ENCODE results near the gene ZMIZ1. TPM values are rescaled to one million over a fixed set of nuclear protein-coding genes. Genes with fewer than 3 reads are reported as not detected.
A peak's percentile ranks its signal among the peaks of the same experiment; 100 is the strongest.

The ZMIZ1 gene, protein sequence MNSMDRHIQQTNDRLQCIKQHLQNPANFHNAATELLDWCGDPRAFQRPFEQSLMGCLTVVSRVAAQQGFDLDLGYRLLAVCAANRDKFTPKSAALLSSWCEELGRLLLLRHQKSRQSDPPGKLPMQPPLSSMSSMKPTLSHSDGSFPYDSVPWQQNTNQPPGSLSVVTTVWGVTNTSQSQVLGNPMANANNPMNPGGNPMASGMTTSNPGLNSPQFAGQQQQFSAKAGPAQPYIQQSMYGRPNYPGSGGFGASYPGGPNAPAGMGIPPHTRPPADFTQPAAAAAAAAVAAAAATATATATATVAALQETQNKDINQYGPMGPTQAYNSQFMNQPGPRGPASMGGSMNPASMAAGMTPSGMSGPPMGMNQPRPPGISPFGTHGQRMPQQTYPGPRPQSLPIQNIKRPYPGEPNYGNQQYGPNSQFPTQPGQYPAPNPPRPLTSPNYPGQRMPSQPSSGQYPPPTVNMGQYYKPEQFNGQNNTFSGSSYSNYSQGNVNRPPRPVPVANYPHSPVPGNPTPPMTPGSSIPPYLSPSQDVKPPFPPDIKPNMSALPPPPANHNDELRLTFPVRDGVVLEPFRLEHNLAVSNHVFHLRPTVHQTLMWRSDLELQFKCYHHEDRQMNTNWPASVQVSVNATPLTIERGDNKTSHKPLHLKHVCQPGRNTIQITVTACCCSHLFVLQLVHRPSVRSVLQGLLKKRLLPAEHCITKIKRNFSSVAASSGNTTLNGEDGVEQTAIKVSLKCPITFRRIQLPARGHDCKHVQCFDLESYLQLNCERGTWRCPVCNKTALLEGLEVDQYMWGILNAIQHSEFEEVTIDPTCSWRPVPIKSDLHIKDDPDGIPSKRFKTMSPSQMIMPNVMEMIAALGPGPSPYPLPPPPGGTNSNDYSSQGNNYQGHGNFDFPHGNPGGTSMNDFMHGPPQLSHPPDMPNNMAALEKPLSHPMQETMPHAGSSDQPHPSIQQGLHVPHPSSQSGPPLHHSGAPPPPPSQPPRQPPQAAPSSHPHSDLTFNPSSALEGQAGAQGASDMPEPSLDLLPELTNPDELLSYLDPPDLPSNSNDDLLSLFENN
- total RNA-seq = 10 to 100 TPM; 32.9 to 82.6 TPM

DNA sequence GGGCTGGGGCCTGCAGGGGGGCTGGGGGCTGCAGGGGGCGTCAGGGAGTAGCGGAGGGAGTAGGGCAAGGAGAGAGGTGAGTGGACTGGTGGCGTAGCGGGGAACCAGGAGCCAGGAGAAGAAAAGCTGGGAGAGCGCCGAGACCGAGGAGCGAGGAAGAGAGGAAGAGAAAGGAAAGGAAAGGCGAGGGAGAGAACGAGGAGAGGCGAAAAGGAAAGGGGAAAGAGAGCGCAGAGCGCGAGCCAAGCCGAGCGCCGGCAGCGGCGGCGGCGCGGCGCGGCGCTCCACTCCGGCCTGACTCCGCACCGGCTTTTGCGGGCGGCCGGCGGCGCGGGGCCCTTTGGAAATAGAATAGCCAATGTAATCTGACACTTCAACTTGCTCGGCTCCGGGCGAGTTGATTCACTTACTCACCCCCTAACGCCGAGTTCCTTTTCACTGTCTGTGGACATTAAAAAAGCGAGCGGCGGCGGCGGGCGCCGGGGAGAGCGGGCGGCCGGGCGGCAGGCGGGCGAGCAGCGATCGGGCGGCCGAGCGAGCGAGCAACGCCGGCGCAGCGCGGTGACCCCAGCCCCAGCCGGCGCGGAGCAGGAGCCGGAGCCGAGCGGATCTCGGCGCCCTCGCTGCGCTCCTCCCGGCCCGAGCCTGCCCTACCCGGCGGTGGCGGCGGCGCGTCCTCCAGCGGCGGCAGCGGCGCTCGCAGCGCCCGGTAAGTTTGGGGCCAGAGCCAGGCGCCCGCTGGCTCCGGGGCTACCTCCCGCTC, at the start of gene ZMIZ1:
ZMIZ1 (plus strand) TSS at position 405 of the 763 bp plus-strand sequence. CDS start 132,667 bp downstream, outside the sequence.
- Mint-ChIP-seq H3K9me3 (no peaks in the 10 kb centered on the region), H3K27ac (peak within 1 kb of the TSS; percentile 82), H3K36me3 (ENCODE audit: low read depth) (peaks cover 10% of the 10 kb centered on the region), H3K4me1 (peaks cover 24% of the 10 kb centered on the region), H3K4me3 (peak within 1 kb of the TSS; percentile 87), H3K27me3 (no peaks in the 10 kb centered on the region)
- ATAC-seq (replicated peaks) = peak; percentile 41

DNA sequence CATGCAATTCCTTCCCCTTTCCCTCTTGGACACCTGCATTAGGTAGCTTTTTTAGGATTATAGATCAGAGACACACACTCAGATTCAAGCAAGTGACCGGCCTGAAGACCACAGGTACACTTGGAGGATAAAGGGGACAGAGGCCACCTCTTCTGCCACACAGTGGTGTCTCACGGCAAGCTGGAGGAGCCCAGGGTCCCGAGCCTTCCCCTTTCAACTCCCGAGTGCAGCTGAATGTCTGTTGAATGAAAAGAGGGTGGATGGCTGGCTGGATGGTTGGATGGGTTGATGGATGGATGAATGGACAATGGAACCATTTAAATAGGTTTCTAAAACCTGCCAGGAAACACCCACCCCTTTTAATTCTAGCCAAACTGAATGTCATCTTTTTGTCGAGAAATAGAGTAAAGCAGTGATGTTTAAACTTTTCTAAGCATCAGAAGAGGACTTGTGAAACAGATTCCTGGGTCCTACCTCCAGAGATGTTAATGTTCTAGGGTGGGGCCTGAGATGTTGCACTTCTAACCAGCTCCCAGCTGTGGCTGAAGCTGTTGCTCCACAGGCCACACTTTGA, 49.2 kb upstream of the ZMIZ1 start:
- Mint-ChIP-seq H3K27ac (no peak overlapping the region), H3K27me3 (no peaks in the 10 kb centered on the region), H3K4me1 (peaks cover 7% of the 10 kb centered on the region), H3K36me3 (ENCODE audit: low read depth) (no peaks in the 10 kb centered on the region), H3K4me3 (no peak overlapping the region), H3K9me3 (no peaks in the 10 kb centered on the region)
- ATAC-seq (replicated peaks) = no peak

DNA sequence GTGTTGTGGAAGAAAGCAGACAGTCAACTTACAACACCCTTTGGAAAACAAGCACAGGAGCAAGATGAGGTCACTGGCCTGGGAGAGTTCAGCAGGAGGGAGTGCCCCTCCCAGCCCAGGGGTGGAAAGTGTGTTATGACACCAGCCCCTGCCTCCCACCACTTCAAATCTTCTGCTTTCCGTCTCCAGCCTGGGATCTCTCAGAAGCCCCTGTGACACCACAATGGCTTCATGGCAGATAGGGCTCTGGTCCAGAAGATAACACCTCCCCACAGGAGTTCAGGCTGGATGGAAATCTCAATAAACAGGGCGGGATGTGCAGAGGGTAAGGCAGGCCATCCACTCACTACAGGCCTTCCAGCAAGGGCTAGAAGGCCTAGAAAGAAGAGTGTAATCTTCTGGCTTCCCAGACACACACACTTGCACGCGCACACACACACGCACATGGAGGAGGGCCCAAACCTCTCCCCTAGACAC, 48.7 kb upstream of the ZMIZ1 start:
- peaks cover 7% of the 10 kb centered on the region for H3K4me1 Mint-ChIP-seq
- ATAC-seq (replicated peaks) = no peak
- no peaks in the 10 kb centered on the region for H3K27me3 Mint-ChIP-seq
- no peak overlapping the region for H3K27ac Mint-ChIP-seq
- H3K9me3 Mint-ChIP-seq = no peaks in the 10 kb centered on the region
- no peak overlapping the region for H3K4me3 Mint-ChIP-seq
- H3K36me3 Mint-ChIP-seq (ENCODE audit: low read depth) = no peaks in the 10 kb centered on the region

DNA sequence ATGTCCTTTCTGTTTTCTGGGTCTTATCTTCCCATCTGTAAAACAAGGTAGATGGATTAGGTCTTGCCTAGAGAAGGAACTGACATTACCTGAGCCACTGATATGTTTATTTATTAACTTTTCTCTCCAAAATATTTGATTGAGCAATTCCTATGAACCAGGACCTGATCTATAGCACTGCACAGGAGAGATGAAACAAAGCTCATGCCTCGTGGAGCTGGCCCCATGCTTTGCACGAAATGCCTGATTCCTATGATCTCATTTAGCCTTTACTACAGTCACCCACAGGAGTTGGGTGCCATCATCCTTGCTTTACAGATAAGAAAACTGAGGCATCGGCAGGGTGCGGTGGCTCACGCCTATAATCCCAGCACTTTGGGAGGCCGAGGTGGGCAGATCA, 48.2 kb upstream of the ZMIZ1 start:
- Mint-ChIP-seq H3K4me1 (peaks cover 9% of the 10 kb centered on the region), H3K4me3 (no peak overlapping the region), H3K9me3 (no peaks in the 10 kb centered on the region), H3K36me3 (ENCODE audit: low read depth) (no peaks in the 10 kb centered on the region), H3K27ac (peak overlapping the region; percentile 20), H3K27me3 (no peaks in the 10 kb centered on the region)
- ATAC-seq (replicated peaks) = no peak

DNA sequence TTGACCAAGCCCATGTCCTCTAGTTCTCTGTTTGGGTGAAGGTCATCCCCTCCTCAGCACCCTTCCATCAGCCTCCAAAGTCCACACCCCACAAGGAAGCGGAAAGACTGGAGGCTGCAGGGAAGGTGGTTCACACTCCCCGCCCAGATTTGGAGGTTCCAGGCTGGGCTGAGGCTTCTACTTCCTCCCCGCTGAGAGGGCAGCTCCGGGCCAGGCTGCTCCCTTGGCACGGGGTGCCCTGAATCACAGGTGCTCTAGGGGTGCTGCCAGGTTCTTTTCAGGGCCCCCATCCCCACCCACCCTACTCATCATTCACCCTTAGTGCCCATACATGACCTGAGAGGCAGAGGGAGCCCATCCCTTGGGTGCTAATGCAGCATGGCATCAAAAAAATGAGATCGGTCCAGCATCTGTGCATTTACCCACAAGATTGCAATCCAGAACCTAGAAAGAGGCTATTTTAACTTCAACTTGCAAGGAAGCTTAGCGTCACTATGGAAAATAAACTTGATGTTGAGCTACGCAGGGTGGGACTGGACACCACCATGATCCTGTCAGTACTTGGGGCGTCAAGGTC, 47.3 kb upstream of the ZMIZ1 start:
- no peak for ATAC-seq (replicated peaks)
- Mint-ChIP-seq H3K36me3 (ENCODE audit: low read depth) (no peaks in the 10 kb centered on the region), H3K27me3 (no peaks in the 10 kb centered on the region), H3K4me3 (no peak overlapping the region), H3K4me1 (peaks cover 14% of the 10 kb centered on the region), H3K27ac (no peak overlapping the region), H3K9me3 (no peaks in the 10 kb centered on the region)

DNA sequence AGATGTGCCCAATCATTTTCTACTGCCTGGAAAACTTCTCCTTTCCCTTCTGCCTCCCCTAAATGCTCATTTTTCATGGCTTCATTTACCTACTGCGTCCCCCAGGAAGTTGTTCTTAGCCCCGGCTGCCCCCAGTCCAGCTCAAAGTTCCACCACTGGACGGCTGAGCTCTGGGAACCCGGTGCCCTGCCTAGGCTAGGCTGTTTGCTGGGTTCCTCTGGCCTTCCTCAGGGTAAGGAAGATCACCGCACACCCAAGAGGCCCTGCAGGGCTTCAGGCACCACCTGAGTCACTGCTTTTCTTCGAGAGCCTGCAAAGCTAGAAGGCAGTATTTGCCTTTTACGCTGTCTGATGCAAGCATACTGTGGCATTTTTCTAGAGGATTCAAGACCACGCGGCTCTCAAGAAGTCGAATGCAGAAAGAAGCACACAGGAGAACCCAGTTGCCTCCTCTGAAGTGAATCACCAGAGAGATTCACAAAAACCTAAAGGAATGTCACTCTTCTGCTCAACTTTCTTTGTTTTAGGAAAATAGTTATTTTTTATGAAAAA, 46.7 kb upstream of the ZMIZ1 start:
- H3K9me3 Mint-ChIP-seq = no peaks in the 10 kb centered on the region
- peaks cover 17% of the 10 kb centered on the region for H3K4me1 Mint-ChIP-seq
- H3K27ac Mint-ChIP-seq = no peak overlapping the region
- no peak for ATAC-seq (replicated peaks)
- H3K36me3 Mint-ChIP-seq (ENCODE audit: low read depth) = no peaks in the 10 kb centered on the region
- no peaks in the 10 kb centered on the region for H3K27me3 Mint-ChIP-seq
- peak overlapping the region; percentile 67 for H3K4me3 Mint-ChIP-seq

DNA sequence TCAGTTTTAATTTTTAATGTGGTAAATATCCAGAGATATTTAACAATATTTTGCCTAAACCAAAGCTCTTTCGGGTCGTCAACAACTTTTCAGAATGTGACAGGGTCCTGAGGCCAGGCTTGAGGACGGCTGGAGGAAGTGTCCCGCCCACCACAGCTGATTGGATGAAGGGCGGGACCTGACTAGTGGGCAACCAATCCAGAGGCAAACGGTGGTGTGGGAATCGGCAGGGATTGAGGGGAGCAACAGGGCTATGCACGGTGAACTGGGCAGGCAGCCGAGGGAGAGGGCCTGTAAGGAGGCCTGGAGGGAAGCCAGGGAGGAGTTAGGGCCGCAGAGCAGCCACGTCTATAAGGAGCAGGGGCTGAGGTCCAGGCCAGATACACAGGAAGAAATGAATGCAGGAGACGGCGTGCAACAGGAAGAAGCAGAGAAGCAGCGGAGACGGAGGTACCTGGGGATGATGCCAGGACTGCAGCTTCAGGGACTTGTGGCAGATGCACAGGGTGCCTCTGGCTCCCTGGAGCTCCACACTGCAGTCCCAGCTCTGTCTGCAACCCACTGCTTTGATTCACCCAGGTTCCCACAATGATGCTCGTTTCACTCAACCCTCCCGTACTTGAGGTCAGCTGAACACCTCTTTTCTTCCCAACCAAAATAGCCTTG, 46.1 kb upstream of the ZMIZ1 start:
- ATAC-seq (replicated peaks) = peak; percentile 61
- Mint-ChIP-seq H3K27ac (no peak overlapping the region), H3K4me1 (peaks cover 20% of the 10 kb centered on the region), H3K27me3 (no peaks in the 10 kb centered on the region), H3K4me3 (peak overlapping the region; percentile 67), H3K36me3 (ENCODE audit: low read depth) (no peaks in the 10 kb centered on the region), H3K9me3 (no peaks in the 10 kb centered on the region)

DNA sequence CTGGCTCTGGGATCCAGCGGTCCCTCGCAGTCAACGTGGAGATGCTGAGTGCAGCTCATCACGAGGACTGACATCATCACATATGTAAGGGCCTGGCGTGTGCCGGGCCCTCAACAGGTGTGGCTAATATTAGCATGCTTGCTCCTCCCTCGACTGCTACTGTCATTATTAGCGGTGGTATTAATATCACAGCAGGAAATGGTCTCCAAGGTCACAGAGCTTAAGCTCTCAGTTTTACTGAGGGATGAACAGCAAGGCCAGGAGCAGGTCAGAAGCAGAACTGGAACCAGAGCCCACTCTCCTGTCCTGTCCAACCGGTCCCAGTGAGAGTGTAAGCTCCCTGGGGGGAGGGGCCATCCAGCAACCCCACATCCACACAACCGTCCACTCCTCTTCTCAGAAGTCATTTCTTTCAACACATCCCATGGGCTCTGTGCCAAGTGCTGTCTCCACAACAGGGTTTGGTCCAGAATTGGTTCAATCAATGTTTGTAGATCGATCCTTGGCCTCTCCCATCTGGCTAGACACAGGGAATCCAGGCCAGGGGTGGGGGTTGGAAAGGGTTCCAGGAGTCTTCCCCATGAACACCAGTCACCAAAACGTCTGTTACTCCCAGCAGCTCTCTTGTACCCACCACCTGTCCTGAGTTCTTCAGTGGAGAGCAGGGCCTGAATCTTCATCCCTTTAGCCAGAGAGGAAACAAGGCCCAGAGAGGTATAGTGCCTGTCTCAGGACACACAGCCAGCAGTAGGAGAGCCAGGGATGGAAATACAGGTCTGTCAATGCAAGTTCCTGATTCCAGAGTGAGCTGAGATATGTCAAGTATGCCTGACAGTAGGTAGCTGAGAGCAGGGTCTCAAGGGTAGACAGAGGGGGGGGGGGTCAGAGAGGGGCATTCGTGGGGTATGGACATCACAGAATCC, 45.3 kb upstream of the ZMIZ1 start:
- Mint-ChIP-seq H3K27ac (no peak overlapping the region), H3K4me1 (peaks cover 23% of the 10 kb centered on the region), H3K27me3 (no peaks in the 10 kb centered on the region), H3K36me3 (ENCODE audit: low read depth) (no peaks in the 10 kb centered on the region), H3K9me3 (no peaks in the 10 kb centered on the region), H3K4me3 (peak overlapping the region; percentile 67)
- ATAC-seq (replicated peaks) = no peak

DNA sequence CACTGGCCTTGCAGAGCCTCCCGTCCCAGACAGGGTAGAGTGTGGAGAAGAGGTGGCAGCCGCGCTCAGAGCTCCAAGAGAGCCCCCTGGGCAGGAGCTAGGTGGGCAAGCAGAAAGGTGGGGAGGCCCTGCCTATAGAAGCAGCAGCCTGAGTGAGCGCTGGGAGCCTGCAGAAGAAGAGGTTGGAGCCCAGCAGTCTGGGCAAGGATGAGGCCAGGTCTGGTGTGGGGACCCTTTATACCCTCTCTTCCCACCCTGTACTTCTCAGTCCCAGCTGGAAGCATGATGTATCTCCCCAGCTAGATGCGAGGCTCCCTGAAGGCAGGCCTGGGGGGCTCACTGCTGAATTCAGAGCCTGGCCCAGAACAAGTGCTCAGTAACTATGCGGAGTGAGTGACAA, 44.5 kb upstream of the ZMIZ1 start:
- ATAC-seq (replicated peaks) = no peak
- Mint-ChIP-seq H3K27me3 (no peaks in the 10 kb centered on the region), H3K4me1 (peaks cover 23% of the 10 kb centered on the region), H3K4me3 (no peak overlapping the region), H3K9me3 (no peaks in the 10 kb centered on the region), H3K27ac (no peak overlapping the region), H3K36me3 (ENCODE audit: low read depth) (no peaks in the 10 kb centered on the region)

DNA sequence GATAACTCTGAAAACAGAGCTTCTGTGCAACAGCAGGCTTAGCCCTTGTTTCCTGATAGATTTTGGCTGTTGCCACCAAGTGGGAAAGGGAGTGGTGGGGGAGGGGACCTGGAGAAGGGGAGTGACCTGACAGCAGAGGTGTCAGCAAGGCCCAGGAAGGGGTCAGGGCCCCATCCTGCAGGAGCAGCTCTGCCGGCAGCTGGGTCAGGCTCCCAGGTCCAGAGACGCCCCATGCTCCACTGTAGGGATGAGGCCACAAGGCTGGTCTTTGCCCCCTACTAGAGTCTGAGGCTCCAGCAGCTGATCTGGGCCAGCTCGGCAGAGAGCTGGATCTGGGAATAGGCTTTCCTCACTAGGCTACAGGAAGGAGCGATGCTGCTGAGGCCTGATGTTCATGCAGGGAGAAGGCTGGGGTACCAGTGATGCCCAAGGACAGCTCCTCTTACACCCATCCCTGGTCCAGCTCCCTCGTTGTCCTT, 44.0 kb upstream of the ZMIZ1 start:
- ATAC-seq (replicated peaks) = no peak
- no peak overlapping the region for H3K4me3 Mint-ChIP-seq
- no peaks in the 10 kb centered on the region for H3K9me3 Mint-ChIP-seq
- peaks cover 23% of the 10 kb centered on the region for H3K4me1 Mint-ChIP-seq
- no peaks in the 10 kb centered on the region for H3K27me3 Mint-ChIP-seq
- no peaks in the 10 kb centered on the region for H3K36me3 Mint-ChIP-seq (ENCODE audit: low read depth)
- H3K27ac Mint-ChIP-seq = no peak overlapping the region

DNA sequence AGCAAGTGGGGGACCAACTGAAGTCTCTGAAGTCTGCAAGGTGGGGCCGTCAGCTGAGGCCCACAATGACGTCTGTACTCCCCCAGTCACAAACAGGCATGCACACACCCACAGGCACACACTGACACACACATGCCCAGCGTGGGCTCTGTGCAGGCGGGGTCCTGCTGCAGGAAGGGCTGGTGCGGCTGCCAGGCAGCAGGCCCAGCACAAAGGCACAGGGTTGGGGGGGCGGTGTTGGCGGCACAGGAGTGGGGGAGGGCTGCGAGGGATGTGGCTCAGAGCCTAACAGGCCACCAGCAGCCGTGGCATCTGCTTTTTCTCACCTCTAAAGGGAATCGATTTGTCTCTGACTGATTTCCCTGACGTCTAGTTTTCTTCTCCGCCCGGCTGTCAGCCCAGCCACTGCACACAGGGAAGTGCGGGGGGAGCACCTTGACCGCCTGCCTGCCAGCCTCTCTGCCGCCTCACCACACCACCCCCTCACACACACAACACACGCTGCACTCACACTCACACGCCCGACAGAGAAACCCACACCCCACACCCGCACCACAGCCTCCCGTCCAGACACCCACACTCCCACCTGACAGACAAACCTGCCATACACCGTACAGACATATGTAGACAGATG, 43.5 kb upstream of the ZMIZ1 start:
- H3K9me3 Mint-ChIP-seq = no peaks in the 10 kb centered on the region
- no peaks in the 10 kb centered on the region for H3K27me3 Mint-ChIP-seq
- peak; percentile 28 for ATAC-seq (replicated peaks)
- H3K4me1 Mint-ChIP-seq = peaks cover 23% of the 10 kb centered on the region
- H3K27ac Mint-ChIP-seq = peak overlapping the region; percentile 2
- no peak overlapping the region for H3K4me3 Mint-ChIP-seq
- no peaks in the 10 kb centered on the region for H3K36me3 Mint-ChIP-seq (ENCODE audit: low read depth)
